Liver (tissue), 2 donors: ENCODE results near the gene GPR146.

Experiments
- RAD21 ChIP-seq, 2 donors: IDR thresholded peaks; 2 replicates each; pipeline ENCODE4 v1.6.1; 2016; ENCODE audit warnings: antibody characterized with exemption in 2 of 2, mild to moderate bottlenecking in 2 of 2
- TAF1 ChIP-seq: conservative IDR thresholded peaks from 2 replicates; pipeline ENCODE4 v1.6.1; 2016; ENCODE audit warnings: antibody characterized with exemption, mild to moderate bottlenecking
- donor health status: healthy.

GRCh38 chr7:1087465-1087814 lies 43.1 kb downstream of the GPR146 start:
- TF ChIP-seq RAD21 (IDR thresholded peaks at IDR 0.05) (no peak), TAF1 (no peak)
